AG04450 (cell line): ENCODE data around the gene WWOX. TPM values are rescaled to one million over a fixed set of nuclear protein-coding genes. Genes with fewer than 3 reads are reported as not detected.

Experiments
- CTCF ChIA-PET: fragments of 300-600, 350-600 bp; formaldehyde crosslinking; extraction: SDS; loops from one replicate; lab custom pipeline; 2022; ENCODE audit warnings: antibody characterized with exemption, inconsistent platforms; lab: Charles Lee
- POLR2A ChIA-PET: fragments of 350-600 bp; formaldehyde crosslinking; extraction: SDS; loops from one replicate; lab custom pipeline; 2021; ENCODE audit warnings: antibody characterized with exemption, inconsistent platforms; lab: Yijun Ruan, JAX
- DNase-seq: peaks from one replicate; pipeline ENCODE4 v3.0.0-alpha.2; 2011; ENCODE audit warnings: low read depth, low spot score
- H3K27ac ChIP-seq: one replicate; pipeline ENCODE4 v1.5.1; 2012; ENCODE audit warnings: low read depth, low read length, control low read depth
- H3K27me3 ChIP-seq: one replicate; pipeline ENCODE4 v1.6.0; 2012; ENCODE audit warnings: low read length; ENCODE audit not compliant: control insufficient read depth, insufficient read depth
- H3K4me3 ChIP-seq: 2 replicates; pipeline ENCODE4 v1.5.1; 2011; ENCODE audit warnings: mild to moderate bottlenecking, low read depth, low read length, control low read depth
- H3K9me3 ChIP-seq: 2 replicates; pipeline ENCODE4 v1.5.1; 2012; ENCODE audit warnings: low read length; ENCODE audit not compliant: control insufficient read depth, insufficient read depth
- CTCF ChIP-seq: IDR thresholded peaks from 2 replicates; pipeline ENCODE4 v1.5.1; 2011; ENCODE audit warnings: low read depth, low read length, control low read depth, inconsistent platforms
- polyA plus RNA-seq: library from polyadenylated mRNA; depleted of rRNA; stranded (reverse); fragments of >200 nt; gene quantifications from 2 replicates; pipeline ENCODE4 v1.2.3, GENCODE V29; 2011

WWOX gene
- polyA plus RNA-seq, 1 experiment, result 2.1 TPM

DNA sequence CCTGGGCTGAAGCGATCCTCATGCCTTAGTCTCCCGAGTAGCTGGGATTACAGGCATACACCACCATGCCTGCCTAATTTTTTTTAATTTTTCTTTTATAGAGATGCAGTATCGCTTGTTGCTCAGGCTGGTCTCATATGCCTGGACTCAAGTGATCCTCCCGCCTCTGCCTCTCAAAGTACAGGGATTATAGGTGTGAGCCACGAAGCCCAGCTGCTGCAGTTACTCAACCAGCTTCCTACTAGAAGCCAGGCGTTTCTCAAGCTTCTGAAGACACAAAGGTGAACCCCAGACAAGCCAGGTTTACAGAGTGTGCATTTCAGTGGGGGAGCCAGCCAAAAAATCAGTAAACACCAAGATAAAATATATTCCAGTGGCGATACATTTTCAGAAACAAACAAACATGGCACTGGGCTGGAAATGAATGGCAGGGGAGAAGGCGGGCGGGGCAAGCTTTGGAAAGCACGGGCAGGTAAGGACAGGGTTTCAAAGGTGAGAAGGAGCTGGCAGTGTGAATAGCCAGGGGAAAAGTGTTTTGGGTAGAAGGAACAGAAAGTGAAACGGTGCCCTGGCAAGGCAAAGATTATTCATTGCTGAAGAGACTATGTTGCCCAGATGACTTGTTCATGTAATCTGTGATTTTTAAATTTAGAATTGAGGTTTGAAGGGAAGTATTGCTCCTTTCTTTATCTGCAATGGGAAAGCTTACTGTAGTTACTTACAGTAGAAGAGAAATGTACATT is 471.1 kb downstream of the WWOX start:
- POLR2A ChIA-PET, result no interaction called here
- Histone ChIP-seq H3K27ac (no peak overlapping the region), H3K9me3 (peaks cover 40% of the 10 kb centered on the region), H3K4me3 (no peak overlapping the region), H3K27me3 (no peaks in the 10 kb centered on the region)
- CTCF ChIA-PET, result no interaction called here
- TF ChIP-seq CTCF, result no peak
- DNase-seq, result no peak

GRCh38 chr16:78571434-78571833 is 472.0 kb downstream of the WWOX start:
- CTCF ChIA-PET, result no interaction called here
- Histone ChIP-seq H3K9me3 (peaks cover 33% of the 10 kb centered on the region), H3K27ac (no peak overlapping the region), H3K4me3 (no peak overlapping the region), H3K27me3 (no peaks in the 10 kb centered on the region)
- POLR2A ChIA-PET, result no interaction called here
- no peak for DNase-seq
- no peak for TF ChIP-seq CTCF

DNA sequence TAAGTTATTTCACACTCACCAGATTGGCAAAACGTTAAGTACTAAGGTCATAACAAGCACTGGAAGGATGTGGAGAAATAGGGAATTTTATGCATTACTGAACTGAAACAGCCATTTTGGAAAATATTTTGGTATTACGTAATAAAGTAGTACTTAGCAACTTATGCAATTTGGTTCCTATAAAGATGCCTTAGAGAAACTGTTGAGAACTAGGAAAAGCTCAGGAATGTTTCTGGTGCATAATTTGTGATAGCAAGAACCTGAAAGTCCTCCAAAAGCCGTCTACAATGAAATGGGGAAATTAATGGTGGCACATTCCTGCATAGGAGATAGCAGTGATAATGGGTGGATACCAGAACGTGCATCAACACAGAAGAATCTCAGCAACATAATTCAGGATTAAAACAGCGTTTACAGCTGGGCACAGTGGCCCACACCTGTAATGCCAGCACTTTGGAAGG is 472.5 kb downstream of the WWOX start:
- ChIA-PET CTCF (no interaction called here), POLR2A (no interaction called here)
- peaks cover 30% of the 10 kb centered on the region for H3K9me3 ChIP-seq
- no peaks in the 10 kb centered on the region for H3K27me3 ChIP-seq
- no peak overlapping the region for H3K4me3 ChIP-seq
- no peak overlapping the region for H3K27ac ChIP-seq
- DNase-seq, result no peak
- TF ChIP-seq CTCF, result no peak

DNA sequence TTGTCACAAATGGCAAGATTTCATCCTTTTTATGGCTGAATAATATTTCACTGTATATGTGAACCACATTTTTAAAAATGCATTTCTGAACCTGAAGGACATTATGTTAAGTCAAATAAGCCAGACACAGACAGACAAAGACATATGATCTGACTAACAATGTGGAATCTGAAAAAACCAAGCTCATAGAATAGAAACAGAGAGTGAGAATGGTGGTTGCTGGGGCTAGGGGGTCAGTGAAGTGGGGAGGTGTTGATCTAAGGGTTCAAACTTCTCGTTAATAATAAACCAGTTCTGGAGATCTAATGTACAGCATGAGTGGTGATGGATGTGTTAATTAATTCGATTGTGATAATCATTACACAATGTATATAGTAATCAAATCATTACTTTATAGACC is 475.1 kb downstream of the WWOX start:
- POLR2A ChIA-PET, result no interaction called here
- peaks cover 22% of the 10 kb centered on the region for H3K9me3 ChIP-seq
- no peak overlapping the region for H3K4me3 ChIP-seq
- DNase-seq, result no peak
- CTCF ChIA-PET, result no interaction called here
- H3K27me3 ChIP-seq, result no peaks in the 10 kb centered on the region
- no peak overlapping the region for H3K27ac ChIP-seq
- no peak for TF ChIP-seq CTCF

DNA sequence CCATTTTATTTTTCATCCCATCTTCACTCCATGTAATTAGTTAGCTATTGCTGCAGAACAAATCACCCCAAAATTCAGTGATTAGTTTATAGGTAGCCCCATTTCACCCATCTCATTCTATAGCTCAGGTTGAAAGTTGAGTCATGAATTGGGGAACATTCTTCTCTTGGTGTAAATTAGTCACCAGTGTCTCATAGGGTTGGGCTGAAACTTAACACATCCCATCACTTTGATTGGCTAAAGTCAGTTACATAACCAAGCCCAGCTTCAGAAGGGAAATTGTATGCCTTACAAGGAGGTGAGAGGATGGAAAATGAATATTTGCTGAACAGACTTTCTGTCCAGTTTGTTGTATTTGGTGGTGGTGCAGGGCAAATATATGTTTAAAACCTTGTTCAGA is 477.5 kb downstream of the WWOX start:
- POLR2A ChIA-PET, result no interaction called here
- Histone ChIP-seq H3K9me3 (peaks cover 16% of the 10 kb centered on the region), H3K27ac (no peak overlapping the region), H3K27me3 (no peaks in the 10 kb centered on the region), H3K4me3 (no peak overlapping the region)
- CTCF ChIA-PET, result no interaction called here
- no peak for TF ChIP-seq CTCF
- no peak for DNase-seq
